HEK293 (cell line): ENCODE results near the gene MCM8.

Experiments used
- CTCF ChIA-PET: fragments of 350-600 bp; formaldehyde crosslinking; extraction: SDS; loops from one replicate; lab custom pipeline; 2021; ENCODE audit warnings: antibody characterized with exemption; lab: Yijun Ruan, JAX
- POLR2A ChIA-PET: fragments of 300-600 bp; formaldehyde crosslinking; extraction: SDS; loops from one replicate; lab custom pipeline; 2020; ENCODE audit warnings: antibody characterized with exemption, inconsistent platforms; lab: Yijun Ruan, JAX
- H3K27ac ChIP-seq: fragments of 200-500 bp; sonication (Bioruptor generic); 2 replicates; pipeline ENCODE4 v1.5.1; 2014; ENCODE audit warnings: low read depth, low read length, control low read depth, inconsistent platforms; ENCODE audit errors: extremely low read depth
- H3K36me3 ChIP-seq, 2 experiments: fragments of 200-500 bp in 1 of 2; sonication (Bioruptor generic) in 1 of 2; 1 replicate in 1 of 2; 2 replicates in 1 of 2; pipeline ENCODE4 v1.5.1; 2014 to 2017; ENCODE audit warnings: inconsistent platforms in 2 of 2, low read length in 2 of 2; ENCODE audit not compliant: control insufficient read depth in 2 of 2, insufficient read depth in 1 of 2
- H3K4me1 ChIP-seq: fragments of 200-500 bp; sonication (Bioruptor generic); 2 replicates; pipeline ENCODE4 v1.5.1; 2014; ENCODE audit warnings: mild to moderate bottlenecking, low read length, inconsistent platforms; ENCODE audit not compliant: control insufficient read depth, insufficient read depth
- H3K4me3 ChIP-seq: 2 replicates; pipeline ENCODE4 v1.5.1; 2011; ENCODE audit warnings: low read depth, mild to moderate bottlenecking, control low read depth, low read length, moderate library complexity
- H3K9me3 ChIP-seq: fragments of 200-500 bp; sonication (Bioruptor generic); 2 replicates; pipeline ENCODE4 v1.5.1; 2014; ENCODE audit warnings: low read depth, low read length, inconsistent platforms; ENCODE audit not compliant: control insufficient read depth, insufficient read depth
- KLF7 ChIP-seq: fragments of 450-650 bp; formaldehyde crosslinking; IDR thresholded peaks from 2 replicates; pipeline ENCODE4 v1.5.1; 2016; ENCODE audit warnings: missing biosample characterization, missing genetic modification characterization, borderline replicate concordance
- SP2 ChIP-seq: fragments of 450-650 bp; formaldehyde crosslinking; IDR thresholded peaks from 2 replicates; pipeline ENCODE4 v1.5.1; 2016; ENCODE audit warnings: missing biosample characterization, missing genetic modification characterization
- TSHZ1 ChIP-seq: fragments of 450-650 bp; formaldehyde crosslinking; IDR thresholded peaks from 2 replicates; pipeline ENCODE4 v1.5.1; 2016; ENCODE audit warnings: missing biosample characterization, missing genetic modification characterization, borderline replicate concordance
- YY1 ChIP-seq: fragments of 450-650 bp; formaldehyde crosslinking; IDR thresholded peaks from 2 replicates; pipeline ENCODE4 v1.5.1; 2018; ENCODE audit warnings: missing biosample characterization, missing genetic modification characterization
- ZBTB48 ChIP-seq: fragments of 450-650 bp; formaldehyde crosslinking; IDR thresholded peaks from 2 replicates; pipeline ENCODE4 v1.5.1; 2016; ENCODE audit warnings: missing biosample characterization, missing genetic modification characterization
- ZNF112 ChIP-seq: fragments of 450-650 bp; formaldehyde crosslinking; IDR thresholded peaks from 2 replicates; pipeline ENCODE4 v1.5.0; 2017; ENCODE audit warnings: missing biosample characterization, missing genetic modification characterization
- ZNF239 ChIP-seq: fragments of 450-650 bp; formaldehyde crosslinking; IDR thresholded peaks from 2 replicates; pipeline ENCODE4 v1.5.1; 2016; ENCODE audit warnings: missing biosample characterization, missing genetic modification characterization
- ZNF274 ChIP-seq, 2 experiments: fragments of 200-500 bp in 1 of 2; fragments of 450-650 bp in 1 of 2; sonication (Bioruptor generic) in 1 of 2; formaldehyde crosslinking in 1 of 2; IDR thresholded peaks; 2 replicates each; pipeline versions ENCODE4 v1.5.1 to v1.6.1; 2014 to 2016; ENCODE audit warnings: borderline replicate concordance in 1 of 2, inconsistent platforms in 1 of 2, low read length in 1 of 2, missing biosample characterization in 1 of 2, missing genetic modification characterization in 1 of 2
- ZNF366 ChIP-seq: fragments of 450-650 bp; formaldehyde crosslinking; conservative IDR thresholded peaks from 2 replicates; pipeline ENCODE4 v1.5.1; 2016; ENCODE audit warnings: missing biosample characterization, missing genetic modification characterization
- ZNF391 ChIP-seq: fragments of 450-650 bp; formaldehyde crosslinking; IDR thresholded peaks from 2 replicates; pipeline ENCODE4 v1.5.1; 2016; ENCODE audit warnings: low read depth, missing biosample characterization, missing genetic modification characterization, borderline replicate concordance
- ZNF404 ChIP-seq: fragments of 450-650 bp; formaldehyde crosslinking; IDR thresholded peaks from 2 replicates; pipeline ENCODE4 v1.5.1; 2017; ENCODE audit warnings: missing biosample characterization, missing genetic modification characterization
- ZNF513 ChIP-seq: fragments of 450-650 bp; IDR thresholded peaks from 2 replicates; pipeline ENCODE4 v1.5.1; 2018; ENCODE audit warnings: missing biosample characterization, missing genetic modification characterization
- ZNF514 ChIP-seq: fragments of 450-650 bp; formaldehyde crosslinking; IDR thresholded peaks from 2 replicates; pipeline ENCODE4 v1.5.1; 2016; ENCODE audit warnings: missing biosample characterization, missing genetic modification characterization
- ZNF521 ChIP-seq: fragments of 450-650 bp; formaldehyde crosslinking; IDR thresholded peaks from 2 replicates; pipeline ENCODE4 v1.5.1; 2017; ENCODE audit warnings: missing biosample characterization, mild to moderate bottlenecking, missing genetic modification characterization
- ZNF530 ChIP-seq: fragments of 450-650 bp; formaldehyde crosslinking; IDR thresholded peaks from 2 replicates; pipeline ENCODE4 v1.5.1; 2016; ENCODE audit warnings: low read depth, missing biosample characterization, missing genetic modification characterization
- ZNF707 ChIP-seq: fragments of 450-650 bp; formaldehyde crosslinking; IDR thresholded peaks from 2 replicates; pipeline ENCODE4 v1.5.1; 2016; ENCODE audit warnings: missing biosample characterization, missing genetic modification characterization
- TF ChIP-seq, protein P1 (sequence below): fragments of 450-650 bp; formaldehyde crosslinking; IDR thresholded peaks from 2 replicates; pipeline ENCODE4 v1.5.1; 2017; ENCODE audit warnings: missing biosample characterization, missing genetic modification characterization
- TF ChIP-seq, protein P2 (sequence below): fragments of 450-650 bp; IDR thresholded peaks from 2 replicates; pipeline ENCODE4 v1.5.1; 2018; ENCODE audit warnings: missing biosample characterization, mild to moderate bottlenecking, missing genetic modification characterization
- TF ChIP-seq, protein P3 (sequence below): fragments of 450-650 bp; formaldehyde crosslinking; conservative IDR thresholded peaks from 2 replicates; pipeline ENCODE4 v1.5.1; 2016; ENCODE audit warnings: low read depth, missing biosample characterization, missing genetic modification characterization

Gene MCM8

GRCh38 chr20:5910186-5910585 lies 40.3 kb upstream of the MCM8 start:
- H3K4me3 ChIP-seq: no peak overlapping the region
- peaks cover 3% of the 10 kb centered on the region; the same call in 1 of the 2 replicates for H3K4me1 ChIP-seq
- ChIA-PET POLR2A (interaction anchor here (0.6 to 0.7 kb wide), 2 partner anchors 12 to 162 kb away, joined by 3 to 8 read pairs; no protein-coding TSS in a partner anchor), CTCF (interaction anchor here (0.7 kb wide), 2 partner anchors 70 to 659 kb away, joined by 4 to 9 read pairs; no protein-coding TSS in a partner anchor)
- no peak for TF ChIP-seq KLF7 (tag by site-specific recombination)
- TF ChIP-seq ZNF707 (tag by site-specific recombination): no peak
- no peak for TF ChIP-seq ZNF112
- no peak for TF ChIP-seq TSHZ1 (tag by site-specific recombination)
- TF ChIP-seq ZNF513 (tag by site-specific recombination): no peak
- no peak for TF ChIP-seq ZBTB48 (tag by site-specific recombination)
- TF ChIP-seq, protein P1, sequence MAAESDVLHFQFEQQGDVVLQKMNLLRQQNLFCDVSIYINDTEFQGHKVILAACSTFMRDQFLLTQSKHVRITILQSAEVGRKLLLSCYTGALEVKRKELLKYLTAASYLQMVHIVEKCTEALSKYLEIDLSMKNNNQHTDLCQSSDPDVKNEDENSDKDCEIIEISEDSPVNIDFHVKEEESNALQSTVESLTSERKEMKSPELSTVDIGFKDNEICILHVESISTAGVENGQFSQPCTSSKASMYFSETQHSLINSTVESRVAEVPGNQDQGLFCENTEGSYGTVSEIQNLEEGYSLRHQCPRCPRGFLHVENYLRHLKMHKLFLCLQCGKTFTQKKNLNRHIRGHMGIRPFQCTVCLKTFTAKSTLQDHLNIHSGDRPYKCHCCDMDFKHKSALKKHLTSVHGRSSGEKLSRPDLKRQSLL (tag by site-specific recombination): no peak
- TF ChIP-seq ZNF530 (tag by site-specific recombination): no peak
- TF ChIP-seq SP2 (tag by site-specific recombination): no peak
- TF ChIP-seq ZNF514: no peak
- no peak for TF ChIP-seq ZNF521 (tag by site-specific recombination)
- no peak for TF ChIP-seq ZNF239 (tag by site-specific recombination)
- TF ChIP-seq YY1 (tag by site-specific recombination): no peak
- TF ChIP-seq ZNF274 (IDR thresholded peaks at IDR 0.05; ENCODE audit: low read length): no peak
- no peak for TF ChIP-seq ZNF274 (tag by site-specific recombination; IDR thresholded peaks at IDR 0.05; ENCODE audit: borderline replicate concordance)
- TF ChIP-seq, protein P2, sequence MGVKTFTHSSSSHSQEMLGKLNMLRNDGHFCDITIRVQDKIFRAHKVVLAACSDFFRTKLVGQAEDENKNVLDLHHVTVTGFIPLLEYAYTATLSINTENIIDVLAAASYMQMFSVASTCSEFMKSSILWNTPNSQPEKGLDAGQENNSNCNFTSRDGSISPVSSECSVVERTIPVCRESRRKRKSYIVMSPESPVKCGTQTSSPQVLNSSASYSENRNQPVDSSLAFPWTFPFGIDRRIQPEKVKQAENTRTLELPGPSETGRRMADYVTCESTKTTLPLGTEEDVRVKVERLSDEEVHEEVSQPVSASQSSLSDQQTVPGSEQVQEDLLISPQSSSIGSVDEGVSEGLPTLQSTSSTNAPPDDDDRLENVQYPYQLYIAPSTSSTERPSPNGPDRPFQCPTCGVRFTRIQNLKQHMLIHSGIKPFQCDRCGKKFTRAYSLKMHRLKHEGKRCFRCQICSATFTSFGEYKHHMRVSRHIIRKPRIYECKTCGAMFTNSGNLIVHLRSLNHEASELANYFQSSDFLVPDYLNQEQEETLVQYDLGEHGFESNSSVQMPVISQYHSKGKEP: no peak
- TF ChIP-seq ZNF366: no peak
- no peak for TF ChIP-seq ZNF404 (tag by site-specific recombination)
- no peak for TF ChIP-seq ZNF391
- TF ChIP-seq, protein P3, sequence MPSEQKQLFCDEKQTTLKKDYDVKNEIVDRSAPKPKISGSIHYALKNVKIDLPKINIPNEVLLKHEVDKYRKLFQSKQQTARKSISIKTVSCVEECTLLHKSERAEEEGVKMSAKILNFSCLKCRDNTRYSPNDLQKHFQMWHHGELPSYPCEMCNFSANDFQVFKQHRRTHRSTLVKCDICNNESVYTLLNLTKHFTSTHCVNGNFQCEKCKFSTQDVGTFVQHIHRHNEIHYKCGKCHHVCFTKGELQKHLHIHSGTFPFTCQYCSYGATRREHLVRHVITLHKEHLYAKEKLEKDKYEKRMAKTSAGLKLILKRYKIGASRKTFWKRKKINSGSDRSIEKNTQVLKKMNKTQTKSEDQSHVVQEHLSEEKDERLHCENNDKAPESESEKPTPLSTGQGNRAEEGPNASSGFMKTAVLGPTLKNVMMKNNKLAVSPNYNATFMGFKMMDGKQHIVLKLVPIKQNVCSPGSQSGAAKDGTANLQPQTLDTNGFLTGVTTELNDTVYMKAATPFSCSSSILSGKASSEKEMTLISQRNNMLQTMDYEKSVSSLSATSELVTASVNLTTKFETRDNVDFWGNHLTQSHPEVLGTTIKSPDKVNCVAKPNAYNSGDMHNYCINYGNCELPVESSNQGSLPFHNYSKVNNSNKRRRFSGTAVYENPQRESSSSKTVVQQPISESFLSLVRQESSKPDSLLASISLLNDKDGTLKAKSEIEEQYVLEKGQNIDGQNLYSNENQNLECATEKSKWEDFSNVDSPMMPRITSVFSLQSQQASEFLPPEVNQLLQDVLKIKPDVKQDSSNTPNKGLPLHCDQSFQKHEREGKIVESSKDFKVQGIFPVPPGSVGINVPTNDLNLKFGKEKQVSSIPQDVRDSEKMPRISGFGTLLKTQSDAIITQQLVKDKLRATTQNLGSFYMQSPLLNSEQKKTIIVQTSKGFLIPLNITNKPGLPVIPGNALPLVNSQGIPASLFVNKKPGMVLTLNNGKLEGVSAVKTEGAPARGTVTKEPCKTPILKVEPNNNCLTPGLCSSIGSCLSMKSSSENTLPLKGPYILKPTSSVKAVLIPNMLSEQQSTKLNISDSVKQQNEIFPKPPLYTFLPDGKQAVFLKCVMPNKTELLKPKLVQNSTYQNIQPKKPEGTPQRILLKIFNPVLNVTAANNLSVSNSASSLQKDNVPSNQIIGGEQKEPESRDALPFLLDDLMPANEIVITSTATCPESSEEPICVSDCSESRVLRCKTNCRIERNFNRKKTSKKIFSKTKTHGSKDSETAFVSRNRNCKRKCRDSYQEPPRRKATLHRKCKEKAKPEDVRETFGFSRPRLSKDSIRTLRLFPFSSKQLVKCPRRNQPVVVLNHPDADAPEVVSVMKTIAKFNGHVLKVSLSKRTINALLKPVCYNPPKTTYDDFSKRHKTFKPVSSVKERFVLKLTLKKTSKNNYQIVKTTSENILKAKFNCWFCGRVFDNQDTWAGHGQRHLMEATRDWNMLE: no peak
- no peaks in the 10 kb centered on the region for H3K36me3 ChIP-seq
- H3K9me3 ChIP-seq: no peaks in the 10 kb centered on the region
- no peak overlapping the region for H3K27ac ChIP-seq
